Lower leg skin (tissue), 3 donors: Measurements from ENCODE around the gene SUPT4H1.

Source experiments
- POLR2A ChIP-seq, 2 donors: fragments of 450-650 bp; IDR thresholded peaks; one replicate each; pipeline ENCODE4 v1.6.1; 2016 to 2017; ENCODE audit warnings: antibody characterized with exemption in 2 of 2, mild to moderate bottlenecking in 1 of 2, moderate library complexity in 1 of 2
- TF ChIP-seq, protein P1 (sequence below), 3 donors: fragments of 450-650 bp; IDR thresholded peaks; one replicate each; pipeline ENCODE4 v1.5.1; 2016; ENCODE audit warnings: antibody characterized with exemption in 3 of 3, mild to moderate bottlenecking in 3 of 3, moderate library complexity in 2 of 3

DNA sequence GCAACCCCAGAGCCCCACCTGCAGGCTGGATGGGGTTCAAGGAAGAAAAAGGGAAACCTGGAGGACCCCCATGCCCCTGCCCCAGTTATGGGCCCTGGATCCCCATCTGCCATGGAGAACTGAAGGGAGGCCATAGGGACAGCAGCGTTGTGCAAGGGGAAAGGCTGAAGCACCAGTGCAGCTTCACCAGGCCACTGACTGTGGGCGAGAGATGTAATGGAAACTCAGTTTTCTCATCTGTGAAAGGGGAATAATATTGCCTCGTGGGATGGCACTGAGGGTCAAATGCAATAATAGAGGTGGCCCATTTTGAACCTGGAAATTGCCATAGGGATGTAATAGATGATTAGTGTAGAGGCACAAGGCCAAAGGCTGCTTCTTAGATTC, 13.6 kb downstream of the SUPT4H1 start:
- TF ChIP-seq POLR2A (IDR thresholded peaks at IDR 0.05): no peak
- TF ChIP-seq, protein P1, sequence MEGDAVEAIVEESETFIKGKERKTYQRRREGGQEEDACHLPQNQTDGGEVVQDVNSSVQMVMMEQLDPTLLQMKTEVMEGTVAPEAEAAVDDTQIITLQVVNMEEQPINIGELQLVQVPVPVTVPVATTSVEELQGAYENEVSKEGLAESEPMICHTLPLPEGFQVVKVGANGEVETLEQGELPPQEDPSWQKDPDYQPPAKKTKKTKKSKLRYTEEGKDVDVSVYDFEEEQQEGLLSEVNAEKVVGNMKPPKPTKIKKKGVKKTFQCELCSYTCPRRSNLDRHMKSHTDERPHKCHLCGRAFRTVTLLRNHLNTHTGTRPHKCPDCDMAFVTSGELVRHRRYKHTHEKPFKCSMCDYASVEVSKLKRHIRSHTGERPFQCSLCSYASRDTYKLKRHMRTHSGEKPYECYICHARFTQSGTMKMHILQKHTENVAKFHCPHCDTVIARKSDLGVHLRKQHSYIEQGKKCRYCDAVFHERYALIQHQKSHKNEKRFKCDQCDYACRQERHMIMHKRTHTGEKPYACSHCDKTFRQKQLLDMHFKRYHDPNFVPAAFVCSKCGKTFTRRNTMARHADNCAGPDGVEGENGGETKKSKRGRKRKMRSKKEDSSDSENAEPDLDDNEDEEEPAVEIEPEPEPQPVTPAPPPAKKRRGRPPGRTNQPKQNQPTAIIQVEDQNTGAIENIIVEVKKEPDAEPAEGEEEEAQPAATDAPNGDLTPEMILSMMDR (IDR thresholded peaks at IDR 0.05): no peak
